Pancreas (tissue), 10 donors: ENCODE measurements around the gene PUM1. TPM values are rescaled to one million over a fixed set of nuclear protein-coding genes. Genes with fewer than 3 reads are reported as not detected.

ENCODE experiments used
- ATAC-seq, 4 donors: fragments of 200-7000 bp; cut with Tn5 transposase; one replicate each; pipeline versions ENCODE4 v1.8.0 to v1.9.1; 2020; ENCODE audit warnings: mild to moderate bottlenecking in 4 of 4, moderate library complexity in 4 of 4
- DNase-seq, 6 donors: peaks; one replicate each; pipeline ENCODE4 v3.0.0-alpha.2; 2020
- FAIRE-seq: peaks from 2 replicates; lab custom pipeline; 2012; peaks lifted over from hg19 to GRCh38; lab: Jason Lieb, UNC
- H3K27ac ChIP-seq, 4 donors: fragments of 200-600 bp; sonication (generic); 1 replicate in 3 of 4; 2 replicates in 1 of 4; pipeline versions ENCODE4 v1.5.0 to v1.8.0; 2020
- H3K27me3 ChIP-seq, 4 donors: fragments of 200-600 bp; one replicate each; pipeline ENCODE4 v1.8.0; 2021
- H3K36me3 ChIP-seq, 3 donors: fragments of 200-600 bp; sonication (generic) in 1 of 3; one replicate each; pipeline versions ENCODE4 v1.5.0 to v1.8.0; 2020 to 2021
- H3K4me1 ChIP-seq, 3 donors: fragments of 200-600 bp; one replicate each; pipeline ENCODE4 v1.8.0; 2021
- H3K4me3 ChIP-seq, 4 donors: fragments of 200-600 bp; sonication (generic) in 2 of 4; one replicate each; pipeline versions ENCODE4 v1.5.0 to v1.8.0; 2020 to 2021
- H3K9me3 ChIP-seq, 4 donors: fragments of 200-600 bp; one replicate each; pipeline ENCODE4 v1.8.0; 2021
- CTCF ChIP-seq, 4 donors: fragments of 200-600 bp; sonication (generic) in 3 of 4; IDR thresholded peaks; one replicate each; pipeline versions ENCODE4 v1.5.0 to v1.8.0; 2021; ENCODE audit warnings: antibody characterized with exemption in 4 of 4
- WGBS, 2 donors: extraction: QIAGEN DNeasy Blood & Tissue Kit; methylation state at CpG; one replicate each; pipeline ENCODE4 v1.1.7; 2013; 5-methylcytosine and 5-hydroxymethylcytosine counted together
- intact Hi-C, 3 donors: fragments of 100-400 bp; cut with DNase I; formaldehyde crosslinking; loops; one replicate each; pipeline versions ENCODE4 v1.11.1 to v1.14.2; 2022
- polyA plus RNA-seq, 2 donors: library from polyadenylated mRNA; stranded (reverse); fragments of 200-250 nt; gene quantifications; one replicate each; pipeline ENCODE4 v1.2.3, GENCODE V29; 2013
- total RNA-seq, 6 donors: library from RNA; stranded (reverse); fragmentation: NEBNext Ultra II Directional in 4 of 6; extraction: Animal tissue kit (Norgen Biotek cat#: 25700) in 4 of 6; gene quantifications; one replicate each; pipeline versions ENCODE4 v1.2.1 to v1.2.4, GENCODE V29; 2021 to 2023
- donor health status: healthy with polysubstance abuse.
- donor health status: DM: no; HTN: no; CAD: no; lungs with moderate emphysema.
- donor health status: DM: no; HTN: no; CAD: no.
- donor health status: control.
- donor health status: control.
- donor health status: Bipolar disorder and iron deficiency.
- donor health status: DM: yes; HTN: yes; CAD: no.
- donor health status: DM: no; HTN: no; CAD: no.
- donor health status: DM: no; HTN: no; CAD: no.
- donor health status: DM: yes; HTN: yes; CAD: no.

PUM1 gene
- total and polyA plus RNA-seq, 8 donors = 16.9 to 75.8 (median 43.1) TPM

- intact Hi-C loops = no loop called here
- no peak for DNase-seq
These were observed 167.3 kb downstream of the PUM1 start for GRCh38 chr1:30898031-30898815.

GRCh38 chr1:30896905-30897304 lies 168.6 kb downstream of the PUM1 start:
- ATAC-seq (no peak), DNase-seq (no peak), FAIRE-seq (no peak)

More at GRCh38 chr1:30898031-30898815, 167.3 kb downstream of the PUM1 start:
- 85 to 90% methylated on average over 10 of the region's 10 CpGs for WGBS, 2 donors
- no peak for TF ChIP-seq CTCF (IDR thresholded peaks at IDR 0.05)
- Histone ChIP-seq H3K9me3 (no peaks in the 10 kb centered on the region), H3K36me3 (no peaks in the 10 kb centered on the region), H3K27me3 (no peaks in the 10 kb centered on the region), H3K27ac (no peak overlapping the region), H3K4me3 (no peak overlapping the region), H3K4me1 (peaks cover 0 to 7% (median 0%) of the 10 kb centered on the region in 3 donors)
- FAIRE-seq (no peak), ATAC-seq (no peak)

GRCh38 chr1:30895944-30896660 lies 169.4 kb downstream of the PUM1 start:
- H3K36me3 ChIP-seq = no peaks in the 10 kb centered on the region
- FAIRE-seq = no peak

More at GRCh38 chr1:30896905-30897304, 168.6 kb downstream of the PUM1 start:
- no peak for TF ChIP-seq CTCF (IDR thresholded peaks at IDR 0.05)
- H3K27ac ChIP-seq = no peak overlapping the region
- peaks cover 0 to 2% (median 0%) of the 10 kb centered on the region in 3 donors for H3K4me1 ChIP-seq
- intact Hi-C loops = no loop called here
- WGBS, 2 donors = 92 to 93% methylated on average over 2 of the region's 2 CpGs
- no peaks in the 10 kb centered on the region for H3K9me3 ChIP-seq
- H3K27me3 ChIP-seq = no peaks in the 10 kb centered on the region
- H3K4me3 ChIP-seq = no peak overlapping the region
- no peaks in the 10 kb centered on the region for H3K36me3 ChIP-seq

GRCh38 chr1:30895382-30895943 lies 170.1 kb downstream of the PUM1 start:
- Histone ChIP-seq H3K9me3 (no peaks in the 10 kb centered on the region), H3K4me1 (no peaks in the 10 kb centered on the region), H3K27ac (no peak overlapping the region), H3K36me3 (no peaks in the 10 kb centered on the region), H3K4me3 (no peak overlapping the region), H3K27me3 (no peaks in the 10 kb centered on the region)
- DNase-seq = no peak
- ATAC-seq = no peak
- 67 to 70% methylated on average over 4 to 6 of the region's 6 CpGs for WGBS, 2 donors
- intact Hi-C loops = no loop called here
- FAIRE-seq = no peak
- TF ChIP-seq CTCF (IDR thresholded peaks at IDR 0.05) = no peak

More at GRCh38 chr1:30895944-30896660, 169.4 kb downstream of the PUM1 start:
- 77% methylated on average over 6 of the region's 6 CpGs for WGBS, 2 donors
- intact Hi-C loops = no loop called here
- TF ChIP-seq CTCF (IDR thresholded peaks at IDR 0.05) = no peak
- Histone ChIP-seq H3K27me3 (no peaks in the 10 kb centered on the region), H3K27ac (no peak overlapping the region), H3K4me3 (no peak overlapping the region), H3K4me1 (no peaks in the 10 kb centered on the region), H3K9me3 (no peaks in the 10 kb centered on the region)
- DNase-seq (no peak), ATAC-seq (no peak)
